GM12878 (cell line): Measurements from ENCODE around the gene CLEC19A. TPM values are rescaled to one million over a fixed set of nuclear protein-coding genes. Genes with fewer than 3 reads are reported as not detected.

Experiments
- ATAC-seq: fragments of 200-7000 bp; cut with Tn5 transposase; 3 replicates; pipeline ENCODE4 v1.9.1; 2020; ENCODE audit warnings: mild to moderate bottlenecking, moderate library complexity
- Bru-seq: library from RNA; stranded (reverse); fragments of 400-500 nt; gene quantifications from one replicate; lab custom pipeline; 2021; lab: Mats Ljungman, UMichigan
- BruChase-seq, 2 experiments: library from RNA; stranded (reverse); fragments of 400-500 nt; gene quantifications; one replicate each; lab custom pipeline; 2021; lab: Mats Ljungman, UMichigan
- BruUV-seq: library from RNA; stranded (reverse); fragments of 400-500 nt; replicated peaks from 2 replicates; lab custom pipeline; 2021; lab: Mats Ljungman, UMichigan
- CTCF ChIA-PET: fragments of 300-600 bp; sonication (Branson Sonifier 250); formaldehyde crosslinking; extraction: SDS; loops from one replicate; lab custom pipeline; 2021; ENCODE audit warnings: inconsistent platforms; lab: Yijun Ruan, JAX
- POLR2A ChIA-PET: fragments of 350-600 bp; formaldehyde crosslinking; extraction: SDS; loops from one replicate; lab custom pipeline; 2021; ENCODE audit warnings: inconsistent platforms; lab: Charles Lee
- RAD21 ChIA-PET: fragments of 300-600 bp; sonication (Branson Sonifier 250); formaldehyde crosslinking; loops from one replicate; lab custom pipeline; 2023; ENCODE audit warnings: antibody characterized with exemption; ENCODE audit not compliant: unreplicated experiment; lab: Charles Lee
- SMC1A ChIA-PET: fragments of 300-600 bp; sonication (Branson Sonifier 250); formaldehyde crosslinking; loops from one replicate; lab custom pipeline; 2023; ENCODE audit not compliant: unreplicated experiment, uncharacterized antibody; lab: Charles Lee
- DNase-seq: peaks from one replicate; pipeline ENCODE4 v3.0.0-alpha.2; 2011; ENCODE audit warnings: low read depth, low spot score
- FAIRE-seq: peaks from 3 replicates; lab custom pipeline; 2011; peaks lifted over from hg19 to GRCh38; lab: Jason Lieb, UNC
- H2AFZ ChIP-seq: 2 replicates; pipeline ENCODE4 v1.6.0; 2011; ENCODE audit warnings: low read depth, low read length, control low read depth; ENCODE audit not compliant: control insufficient read depth
- H3K27ac ChIP-seq: 2 replicates; pipeline ENCODE4 v1.5.1; 2011; ENCODE audit warnings: control low read depth; ENCODE audit not compliant: control insufficient read depth, insufficient read depth
- H3K27me3 ChIP-seq, 2 experiments: replicated peaks in 1 of 2; 2 replicates each; pipeline versions ENCODE4 v1.6.0 to v1.6.1; 2011; ENCODE audit warnings: low read length in 1 of 2; ENCODE audit not compliant: control insufficient read depth in 2 of 2, insufficient read depth in 2 of 2
- H3K36me3 ChIP-seq, 2 experiments: 2 replicates each; pipeline ENCODE4 v1.5.1; 2011; ENCODE audit warnings: low read length in 1 of 2; ENCODE audit not compliant: control insufficient read depth in 2 of 2, insufficient read depth in 2 of 2
- H3K4me1 ChIP-seq: 2 replicates; pipeline ENCODE4 v1.6.1; 2011; ENCODE audit warnings: mild to moderate bottlenecking, low read length, moderate library complexity, mixed read lengths; ENCODE audit not compliant: control insufficient read depth, insufficient read depth
- H3K4me2 ChIP-seq: 2 replicates; pipeline ENCODE4 v1.6.0; 2011; ENCODE audit warnings: control low read depth; ENCODE audit not compliant: control insufficient read depth, insufficient read depth
- H3K4me3 ChIP-seq: fragments of 200-600 bp; sonication (generic); 2 replicates; pipeline ENCODE4 v1.5.1; 2016
- H3K79me2 ChIP-seq: 2 replicates; pipeline ENCODE4 v1.6.0; 2011; ENCODE audit warnings: low read length; ENCODE audit not compliant: control insufficient read depth, insufficient read depth
- H3K9ac ChIP-seq: 2 replicates; pipeline ENCODE4 v1.8.0; 2011; ENCODE audit warnings: low read length, control low read depth, mixed read lengths; ENCODE audit not compliant: control insufficient read depth, insufficient read depth
- H3K9me3 ChIP-seq: replicated peaks from 3 replicates; pipeline ENCODE4 v1.5.1; 2011; ENCODE audit warnings: mild to moderate bottlenecking, low read length; ENCODE audit not compliant: control insufficient read depth, insufficient read depth
- H4K20me1 ChIP-seq: 2 replicates; pipeline ENCODE4 v1.6.0; 2011; ENCODE audit not compliant: control insufficient read depth, insufficient read depth
- ASH2L ChIP-seq: fragments of 300-600, 200-600 bp; sonication (generic); IDR thresholded peaks from 2 replicates; pipeline ENCODE4 v1.6.1; 2017; ENCODE audit warnings: low read depth, mild to moderate bottlenecking, borderline replicate concordance
- BHLHE40 ChIP-seq, 2 experiments: fragments of 450-650 bp in 1 of 2; IDR thresholded peaks; 2 replicates each; pipeline ENCODE4 v1.6.1; 2011 to 2017; ENCODE audit warnings: low read depth in 2 of 2, borderline replicate concordance in 1 of 2, improper control_type of control experiment in 1 of 2, low read length in 1 of 2, mild to moderate bottlenecking in 1 of 2
- NR2F1 ChIP-seq: fragments of 450-650 bp; conservative IDR thresholded peaks from 2 replicates; pipeline ENCODE4 v1.6.1; 2017; ENCODE audit warnings: mild to moderate bottlenecking
- PKNOX1 ChIP-seq: fragments of 450-650 bp; IDR thresholded peaks from 2 replicates; pipeline ENCODE4 v1.6.1; 2016; ENCODE audit warnings: mild to moderate bottlenecking
- POLR2AphosphoS2 ChIP-seq: IDR thresholded peaks from 2 replicates; pipeline ENCODE4 v1.6.1; 2011; ENCODE audit warnings: low read depth, mild to moderate bottlenecking, low read length, improper control_type of control experiment, moderate library complexity
- RELA ChIP-seq: fragments of 450-650 bp; IDR thresholded peaks from 2 replicates; pipeline ENCODE4 v1.8.0; 2014; ENCODE audit warnings: borderline replicate concordance; ENCODE audit not compliant: partially characterized antibody
- SREBF1 ChIP-seq: IDR thresholded peaks from 2 replicates; pipeline ENCODE4 v1.6.1; 2012; ENCODE audit warnings: mild to moderate bottlenecking, low read length
- STAT1 ChIP-seq: fragments of 450-650 bp; conservative IDR thresholded peaks from 2 replicates; pipeline ENCODE4 v1.6.1; 2014; ENCODE audit warnings: antibody characterized with exemption, mild to moderate bottlenecking
- ZBTB40 ChIP-seq: fragments of 450-650 bp; IDR thresholded peaks from 2 replicates; pipeline ENCODE4 v1.6.1; 2016; ENCODE audit warnings: mild to moderate bottlenecking, moderate library complexity, borderline replicate concordance
- ZNF207 ChIP-seq: fragments of 450-650 bp; IDR thresholded peaks from 2 replicates; pipeline ENCODE4 v1.6.1; 2014; ENCODE audit warnings: antibody characterized with exemption, mild to moderate bottlenecking, borderline replicate concordance
- WGBS: methylation state at CpG from one replicate; pipeline ENCODE4 v1.1.6; 2016; ENCODE audit warnings: low lambda C conversion rate; ENCODE audit not compliant: insufficient replicate concordance, insufficient coverage; ENCODE audit errors: missing lambda C conversion rate; 5-methylcytosine and 5-hydroxymethylcytosine counted together
- in situ Hi-C: fragments of 300-500 bp; cut with MboI; formaldehyde crosslinking; loops from 9 replicates; pipeline ENCODE4 v1.14.3; 2018; ENCODE audit warnings: mixed read lengths
- intact Hi-C: fragments of 100-400 bp; cut with micrococcal nuclease; formaldehyde crosslinking; loops from one replicate; pipeline ENCODE4 v1.14.2; 2022; ENCODE audit not compliant: unreplicated experiment
- long read RNA-seq, 2 experiments: library from polyadenylated mRNA; unstranded; transcript quantifications; one replicate each; pipeline ENCODE4 v2.0.0, GENCODE V29; 2019 to 2020
- polyA minus RNA-seq, 3 experiments: library from RNA; depleted of rRNA, polyadenylated mRNA; stranded (reverse); fragments of >200 nt; gene quantifications; 2 replicates each; pipeline ENCODE4 v1.2.3, GENCODE V29; 2011
- polyA plus RNA-seq, 11 experiments: library from polyadenylated mRNA; depleted of rRNA in 4 of 11; unstranded in 6 of 11; stranded (reverse) in 5 of 11; fragments of >200 nt; fragmentation: Nextera tagmentation in 4 of 11; fragmentation: Illumina TruSeq in 1 of 11; extraction: Ambion mirVana in 4 of 11; extraction: Trizol in 1 of 11; gene quantifications; 1 replicate in 1 of 11; 2 replicates in 10 of 11; pipeline versions ENCODE4 v1.2.1 to v1.2.3, GENCODE V29; 2011 to 2016; ENCODE audit warnings: inconsistent platforms in 2 of 11, missing spikeins in 2 of 11, low read depth in 1 of 11
- total RNA-seq, 4 experiments: library from RNA; depleted of rRNA in 3 of 4; stranded (reverse); fragments of >200 nt in 3 of 4; fragmentation: Illumina TruSeq in 1 of 4; extraction: Trizol in 1 of 4; gene quantifications; 2 replicates each; pipeline versions ENCODE4 v1.2.1 to v1.2.3, GENCODE V29; 2013 to 2021
- TF ChIP-seq, protein P1 (sequence below): fragments of 450-650 bp; IDR thresholded peaks from 2 replicates; pipeline ENCODE4 v1.6.1; 2017; ENCODE audit warnings: mild to moderate bottlenecking

CLEC19A gene
- 0.20 TPM in 1 of 2 replicates, not detected in the other for total RNA-seq (2013; cell fraction: nucleolus; rRNA removed)
- not detected in 2 replicates for total RNA-seq (2014; rRNA removed)
- not detected in 2 replicates for total RNA-seq (2014; rRNA removed; fragmentation: Illumina TruSeq; extraction: Trizol)
- not detected in 2 replicates for total RNA-seq (2021)
- not detected for polyA plus RNA-seq (2011; ENCODE audit: low read depth)
- not detected in 2 replicates for polyA plus RNA-seq (2011; rRNA removed)
- 0.10 TPM in 1 of 2 replicates, not detected in the other for polyA plus RNA-seq (2011; cell fraction: cytosol; rRNA removed)
- polyA plus RNA-seq (2011; cell fraction: nucleus; rRNA removed): not detected in 2 replicates
- polyA plus RNA-seq (2012): not detected in 2 replicates
- 0.03 TPM in 1 of 2 replicates, not detected in the other for polyA plus RNA-seq (2014; fragmentation: Illumina TruSeq; extraction: Trizol)
- not detected for polyA plus RNA-seq (2014; fragmentation: Nextera tagmentation; extraction: Ambion mirVana)
- polyA plus RNA-seq (2014; rRNA removed): 0.03 TPM in 1 of 2 replicates, not detected in the other
- polyA plus RNA-seq (2016; fragmentation: Nextera tagmentation; extraction: Ambion mirVana): not detected
- not detected in 2 replicates for polyA minus RNA-seq (2011; rRNA and poly(A)+ RNA removed)
- polyA minus RNA-seq (2011; cell fraction: cytosol; rRNA and poly(A)+ RNA removed): not detected in 2 replicates
- not detected in 2 replicates for polyA minus RNA-seq (2011; cell fraction: nucleus; rRNA and poly(A)+ RNA removed)
- Bru-seq, nascent RNA: percentile 13 among the genes with signal in this experiment
- percentile 9 among the genes with signal in this experiment for BruChase-seq, experiment 1, labeled RNA remaining after a 6-hour chase
- percentile 9 among the genes with signal in this experiment for BruChase-seq, experiment 2, labeled RNA remaining after a 2-hour chase
- long read RNA-seq, experiment 1: 0 reads
- long read RNA-seq, experiment 2: 0 reads

GRCh38 chr16:19285431-19285830, at the start of gene CLEC19A:
TSS of gene CLEC19A (plus strand) at chr16:19285731. CDS start at chr16:19285852, 121 bp downstream.
- in situ Hi-C loops (no loop called here), intact Hi-C loops (no loop called here)
- Histone ChIP-seq H3K36me3 (no peaks in the 10 kb centered on the region), H3K79me2 (no peaks in the 10 kb centered on the region), H3K9ac (no peak within 1 kb of the TSS), H3K4me2 (no peak within 1 kb of the TSS), H3K27me3 (no peaks in the 10 kb centered on the region; a peak in 1 of 4 replicates), H3K4me3 (no peak within 1 kb of the TSS), H3K4me1 (no peaks in the 10 kb centered on the region), H3K27ac (no peak within 1 kb of the TSS), H2AFZ (no peak within 1 kb of the TSS), H3K9me3 (no peaks in the 10 kb centered on the region), H4K20me1 (no peaks in the 10 kb centered on the region)
- RAD21 ChIA-PET: interaction anchor here (1.3 kb wide), 1 partner anchor 217 kb away, joined by 3 read pairs; no protein-coding TSS in a partner anchor
- BruUV-seq: no TSS peak
- POLR2A ChIA-PET: no interaction called here
- CTCF ChIA-PET: interaction anchor here (0.7 to 1.2 kb wide), 2 partner anchors 106 to 199 kb away, joined by 3 to 4 read pairs; no protein-coding TSS in a partner anchor
- SMC1A ChIA-PET: no interaction called here
- ATAC-seq (no peak), FAIRE-seq (no peak), DNase-seq (no peak)
- WGBS: 0% methylated on average over 2 of the region's 2 CpGs
- TF ChIP-seq ZNF207 (no peak), NR2F1 (no peak), BHLHE40 (IDR thresholded peaks at IDR 0.05; ENCODE audit: borderline replicate concordance in 1 of 2, low read depth in 2 of 2, low read length in 1 of 2) (no peak), POLR2AphosphoS2 (no peak), PKNOX1 (no peak), RELA (no peak), ZBTB40 (no peak), STAT1 (no peak), SREBF1 (no peak), ASH2L (no peak)
- TF ChIP-seq, protein P1, sequence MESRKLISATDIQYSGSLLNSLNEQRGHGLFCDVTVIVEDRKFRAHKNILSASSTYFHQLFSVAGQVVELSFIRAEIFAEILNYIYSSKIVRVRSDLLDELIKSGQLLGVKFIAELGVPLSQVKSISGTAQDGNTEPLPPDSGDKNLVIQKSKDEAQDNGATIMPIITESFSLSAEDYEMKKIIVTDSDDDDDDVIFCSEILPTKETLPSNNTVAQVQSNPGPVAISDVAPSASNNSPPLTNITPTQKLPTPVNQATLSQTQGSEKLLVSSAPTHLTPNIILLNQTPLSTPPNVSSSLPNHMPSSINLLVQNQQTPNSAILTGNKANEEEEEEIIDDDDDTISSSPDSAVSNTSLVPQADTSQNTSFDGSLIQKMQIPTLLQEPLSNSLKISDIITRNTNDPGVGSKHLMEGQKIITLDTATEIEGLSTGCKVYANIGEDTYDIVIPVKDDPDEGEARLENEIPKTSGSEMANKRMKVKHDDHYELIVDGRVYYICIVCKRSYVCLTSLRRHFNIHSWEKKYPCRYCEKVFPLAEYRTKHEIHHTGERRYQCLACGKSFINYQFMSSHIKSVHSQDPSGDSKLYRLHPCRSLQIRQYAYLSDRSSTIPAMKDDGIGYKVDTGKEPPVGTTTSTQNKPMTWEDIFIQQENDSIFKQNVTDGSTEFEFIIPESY: no peak
